Measurements from ENCODE around the gene ZNF414. TPM values are rescaled to one million over a fixed set of nuclear protein-coding genes. Genes with fewer than 3 reads are reported as not detected.
A peak's percentile ranks its signal among the peaks of the same experiment; 100 is the strongest.

ZNF414 gene
- total and polyA plus RNA-seq, 2 donors (not counting 1 experiment from before 2014, with no cell fraction given), result 43.8 to 52.0 TPM

- intact Hi-C loops (cut with micrococcal nuclease), result no loop called here
- CTCF ChIA-PET, result interaction anchor here (1.6 to 1.9 kb wide), 2 partner anchors 20 to 95 kb away, joined by 6 to 11 read pairs; no protein-coding TSS in a partner anchor
- POLR2A ChIA-PET, result interaction anchor here (0.7 to 0.9 kb wide), 2 partner anchors 28 to 1748 kb away, joined by 3 to 4 read pairs; no protein-coding TSS in a partner anchor
- Histone ChIP-seq H3K9me3 (ENCODE audit: control extremely low read depth in 1 of 3, control insufficient read depth in 2 of 3, insufficient read depth in 1 of 3, low read length in 2 of 3) (peaks cover 0 to 3% (median 0%) of the 10 kb centered on the region in 3 donors), H3K79me2 (ENCODE audit: control insufficient read depth, insufficient read depth, low read length) (peaks cover 56% of the 10 kb centered on the region), H3K9ac (ENCODE audit: low read length) (no peak overlapping the region), H4K20me1 (ENCODE audit: control insufficient read depth, insufficient read depth, low read length, poor library complexity, severe bottlenecking) (peaks cover 71% of the 10 kb centered on the region), H3K27me3 (replicated peaks in 1 of 4; ENCODE audit: control extremely low read depth in 1 of 4, control insufficient read depth in 3 of 4, insufficient read depth in 4 of 4, low read length in 3 of 4) (no peaks in the 10 kb centered on the region), H3K27ac (ENCODE audit: low read length in 2 of 2) (no peak overlapping the region), H3K4me3 (ENCODE audit: control extremely low read depth in 1 of 5, extremely low read depth in 1 of 5, insufficient read depth in 1 of 5, low read depth in 2 of 5, low read length in 4 of 5) (no peak overlapping the region), H3K4me1 (ENCODE audit: control insufficient read depth in 2 of 2, insufficient read depth in 2 of 2, low read length in 2 of 2) (peaks cover 11 to 21% of the 10 kb centered on the region in 2 donors), H2AFZ (ENCODE audit: insufficient read depth, low read depth, low read length, poor library complexity, severe bottlenecking) (no peak overlapping the region), H3K36me3 (replicated peaks in 1 of 2; ENCODE audit: control extremely low read depth in 1 of 2, control insufficient read depth in 1 of 2, extremely low read depth in 1 of 2, insufficient read depth in 2 of 2, low read length in 1 of 2) (peaks cover 0 to 80% of the 10 kb centered on the region in 2 experiments), H3K4me2 (replicated peaks; ENCODE audit: low read depth, low read length, poor library complexity, severe bottlenecking) (no peak overlapping the region)
- ATAC-seq (ENCODE audit: low read depth) (no peak), DNase-seq (no peak)
- no peaks in the 10 kb centered on the region for H3K9me3 Mint-ChIP-seq (ENCODE audit: insufficient read depth)
- peaks cover 26% of the 10 kb centered on the region for H3K4me1 Mint-ChIP-seq
- 99% methylated on average over 62 of the region's 62 CpGs for WGBS (ENCODE audit: insufficient coverage)
- H3K27ac Mint-ChIP-seq, result peak overlapping the region; percentile 77
- H3K4me3 Mint-ChIP-seq, result no peak overlapping the region
- no peak for TF ChIP-seq CTCF (IDR thresholded peaks at IDR 0.05)
- no peak for TF ChIP-seq EZH2 (IDR thresholded peaks at IDR 0.05; ENCODE audit: borderline replicate concordance, insufficient read depth, low read depth, low read length, poor library complexity, severe bottlenecking)
- H3K27me3 Mint-ChIP-seq, result no peaks in the 10 kb centered on the region
These were observed 28.2 kb downstream of the ZNF414 start for GRCh38 chr19:8485561-8486371.

Measured in B cell (primary cell).